IPS-18c (cell line): ENCODE measurements around the gene PYCR2.

ENCODE experiments used
- H3K4me3 ChIP-seq: 2 replicates; pipeline ENCODE4 v1.7.0; 2013; ENCODE audit warnings: low read depth, mild to moderate bottlenecking, low read length, moderate library complexity; ENCODE audit not compliant: insufficient read depth
- H3K9me3 ChIP-seq: one replicate; pipeline ENCODE4 v1.6.1; 2013; ENCODE audit warnings: mild to moderate bottlenecking, low read length, moderate library complexity; ENCODE audit not compliant: control insufficient read depth, insufficient read depth

The PYCR2 gene

DNA sequence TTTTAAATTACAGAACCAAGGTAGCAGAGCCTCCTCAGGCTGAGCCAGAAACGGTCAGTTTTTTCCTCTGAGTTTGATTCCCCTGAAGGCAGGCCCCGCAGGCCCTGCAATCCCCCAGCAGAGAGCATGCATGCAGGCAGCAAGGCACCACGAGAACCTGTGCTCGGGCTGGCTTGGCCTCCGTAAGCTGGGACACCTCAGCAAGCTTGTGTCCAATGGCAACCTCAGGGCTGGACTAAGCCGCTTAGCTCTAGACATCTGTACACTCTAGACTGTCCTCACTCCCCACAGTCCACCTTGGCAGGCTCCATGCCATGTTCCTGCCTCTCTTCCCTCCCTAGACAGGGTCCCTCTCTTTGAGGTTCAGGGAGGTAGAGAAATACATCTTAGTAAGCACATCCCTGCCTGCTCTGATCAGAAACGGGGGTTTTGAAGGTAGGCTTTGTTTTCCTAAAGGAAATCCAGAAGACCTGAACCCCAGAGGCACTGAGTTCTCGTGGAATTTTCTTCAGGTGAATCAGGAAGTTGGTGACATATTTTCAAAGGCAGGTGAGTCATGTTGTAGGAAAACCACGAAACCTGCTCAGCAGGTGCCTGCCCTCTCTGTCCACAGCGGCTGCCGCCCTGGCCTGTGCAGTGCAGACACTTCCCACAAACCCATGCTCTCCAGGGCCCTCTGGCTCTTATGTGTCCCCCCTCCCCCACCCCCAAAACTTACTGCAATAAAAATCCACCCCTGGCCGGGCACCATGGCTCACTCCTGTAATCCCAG, 48.8 kb downstream of the PYCR2 start:
- Histone ChIP-seq H3K9me3 (no peaks in the 10 kb centered on the region), H3K4me3 (no peak overlapping the region)

DNA sequence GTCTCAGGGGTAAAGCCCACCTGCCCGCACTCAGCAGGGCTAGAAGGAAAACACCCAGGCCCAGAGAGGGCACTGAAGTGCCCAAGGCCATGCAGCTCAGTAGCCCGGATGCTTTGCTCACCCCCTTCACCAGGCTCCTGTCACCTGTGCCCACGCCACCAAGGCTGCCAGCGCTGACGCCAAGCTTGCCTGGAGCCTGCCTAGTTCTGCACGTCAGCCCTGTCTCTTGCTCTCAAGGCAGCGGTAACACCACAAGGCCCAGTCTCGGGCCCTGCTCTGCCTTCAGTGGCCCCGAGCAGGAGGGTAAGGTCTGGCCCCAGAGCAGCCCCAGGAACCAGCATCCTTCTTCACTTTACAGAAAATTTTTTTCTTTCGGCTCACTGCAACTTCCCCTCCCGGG, 49.6 kb downstream of the PYCR2 start:
- H3K9me3 ChIP-seq = no peaks in the 10 kb centered on the region
- H3K4me3 ChIP-seq = no peak overlapping the region

DNA sequence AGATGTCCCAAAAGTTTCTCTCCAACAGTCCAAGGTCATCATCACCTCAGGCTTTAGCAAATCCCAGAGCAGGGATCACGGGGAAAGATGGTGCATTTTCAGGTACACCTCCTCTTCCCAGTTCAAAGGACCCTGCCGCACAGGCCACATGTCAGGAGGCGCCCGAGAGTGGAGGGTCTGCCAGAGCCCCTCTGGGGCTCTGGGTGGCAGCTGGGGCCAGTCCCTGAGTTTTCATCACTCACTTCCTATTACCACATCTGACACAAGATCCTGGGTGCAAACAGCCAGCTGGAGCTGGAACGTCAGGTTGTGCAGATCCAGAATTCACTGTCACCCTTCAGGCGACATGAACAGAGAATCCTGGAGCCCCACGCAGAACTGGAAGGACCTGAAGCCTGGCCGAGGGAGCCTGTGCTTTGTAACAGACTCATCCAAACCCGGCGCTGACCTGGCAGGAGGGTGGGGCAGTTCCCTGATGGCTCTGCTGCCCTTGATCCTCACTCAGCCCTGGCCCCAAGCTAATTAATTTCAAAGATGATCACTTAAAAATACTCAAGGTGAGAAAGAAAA, 50.7 kb downstream of the PYCR2 start:
- Histone ChIP-seq H3K4me3 (no peak overlapping the region), H3K9me3 (no peaks in the 10 kb centered on the region)

DNA sequence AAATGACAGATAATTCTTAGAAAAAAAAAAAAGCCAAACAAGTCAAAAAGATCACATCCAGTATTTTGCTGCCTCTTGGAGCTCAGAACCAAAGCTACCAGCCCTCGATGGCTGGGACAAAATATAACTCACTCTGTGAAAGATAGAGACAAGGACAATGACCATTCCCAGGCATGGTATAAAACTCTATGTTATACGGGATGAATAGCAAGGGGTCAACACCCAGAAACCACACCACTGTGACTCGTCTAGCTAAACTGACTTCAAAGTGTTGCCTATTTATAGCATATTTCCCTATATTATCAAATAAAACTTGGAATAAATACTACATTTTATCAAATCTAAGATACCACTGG, 52.0 kb downstream of the PYCR2 start:
- H3K9me3 ChIP-seq = no peaks in the 10 kb centered on the region
- no peak overlapping the region for H3K4me3 ChIP-seq

DNA sequence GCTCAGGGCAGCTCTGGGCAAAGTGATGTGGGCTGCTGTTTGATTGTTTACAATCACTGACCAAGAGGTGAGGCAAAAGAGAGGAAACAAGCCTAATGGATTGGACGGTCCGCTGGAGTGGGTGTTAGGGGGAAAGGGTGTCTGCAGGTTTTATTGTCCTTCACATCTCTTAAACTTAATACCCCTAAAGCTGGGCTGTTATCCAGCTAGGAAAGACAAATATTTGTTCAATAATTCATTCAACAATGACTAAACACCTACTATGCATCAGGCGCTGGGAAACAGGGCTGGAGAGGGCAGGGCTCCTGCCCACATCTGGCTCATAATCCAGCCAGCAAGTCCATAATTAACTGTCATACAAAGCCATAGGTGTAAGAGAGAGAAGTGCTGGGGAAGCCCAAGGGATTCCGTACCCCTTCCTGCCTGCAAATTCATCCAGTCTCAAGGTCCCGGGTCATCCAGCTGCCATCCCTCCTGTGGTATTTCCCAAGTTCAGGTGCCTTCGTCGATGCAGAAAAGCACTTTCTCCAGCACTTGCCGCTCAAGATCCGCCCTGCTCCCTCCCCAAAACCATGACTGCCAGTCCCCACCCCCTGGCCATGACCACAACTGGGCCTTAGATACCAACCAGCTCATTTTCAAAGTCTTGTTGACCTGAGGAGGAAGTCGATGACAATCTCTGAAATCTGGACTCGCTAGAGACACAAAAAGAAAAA, 52.5 kb downstream of the PYCR2 start:
- Histone ChIP-seq H3K4me3 (no peak overlapping the region), H3K9me3 (no peaks in the 10 kb centered on the region)

DNA sequence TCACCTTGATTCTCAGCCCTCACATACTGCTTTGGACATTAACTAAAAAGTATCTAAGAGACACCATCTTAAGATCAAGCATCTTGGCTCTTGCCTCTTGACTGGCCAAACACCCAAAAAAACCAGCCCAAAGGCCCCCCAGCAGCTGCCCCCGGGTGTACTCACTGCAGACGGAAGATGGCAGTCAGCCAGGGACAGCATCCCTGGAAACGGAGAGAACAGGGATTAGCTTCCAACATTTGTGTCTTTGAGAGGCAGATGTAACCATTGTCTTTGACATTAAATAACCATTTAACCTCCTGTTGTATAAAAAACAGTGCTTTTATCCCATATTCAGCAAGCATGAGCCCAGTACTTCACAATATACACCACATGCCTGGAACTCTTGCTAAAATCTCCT, 53.1 kb downstream of the PYCR2 start:
- Histone ChIP-seq H3K9me3 (no peaks in the 10 kb centered on the region), H3K4me3 (no peak overlapping the region)
